Sigmoid colon (tissue), 7 donors: ENCODE data around the gene SLC37A4. TPM values are rescaled to one million over a fixed set of nuclear protein-coding genes. Genes with fewer than 3 reads are reported as not detected.

Experiments
- DNase-seq: peaks from one replicate; pipeline ENCODE4 v3.0.0-alpha.2; 2019
- H3K27ac ChIP-seq, 4 donors: fragments of 200-600 bp; sonication (generic); one replicate each; pipeline ENCODE4 v1.5.1; 2016 to 2019; ENCODE audit warnings: mild to moderate bottlenecking in 1 of 4
- H3K27me3 ChIP-seq, 3 donors: fragments of 200-600 bp; sonication (generic); one replicate each; pipeline ENCODE4 v1.5.1; 2019; ENCODE audit warnings: mild to moderate bottlenecking in 1 of 3
- H3K36me3 ChIP-seq, 4 donors: fragments of 200-600 bp; sonication (generic); one replicate each; pipeline ENCODE4 v1.5.1; 2016 to 2019
- H3K4me1 ChIP-seq, 4 donors: fragments of 200-600 bp; sonication (generic); one replicate each; pipeline ENCODE4 v1.5.1; 2017 to 2019
- H3K4me3 ChIP-seq, 4 donors: fragments of 200-600 bp; sonication (generic); one replicate each; pipeline ENCODE4 v1.5.1; 2017 to 2019; ENCODE audit warnings: mild to moderate bottlenecking in 2 of 4, moderate library complexity in 1 of 4
- H3K9me3 ChIP-seq, 4 donors: fragments of 200-600 bp in 3 of 4; sonication (generic) in 3 of 4; one replicate each; pipeline versions ENCODE4 v1.5.1 to v1.6.1; 2013 to 2019
- CTCF ChIP-seq, 4 experiments: fragments of 450-650 bp in 3 of 4; fragments of 200-600 bp in 1 of 4; IDR thresholded peaks; one replicate each; pipeline ENCODE4 v1.5.1; 2016 to 2019; ENCODE audit warnings: antibody characterized with exemption in 4 of 4, mild to moderate bottlenecking in 3 of 4, moderate library complexity in 2 of 4
- EP300 ChIP-seq, 4 donors: sonication (generic); formaldehyde crosslinking; IDR thresholded peaks; one replicate each; pipeline ENCODE4 v1.6.1; 2017; ENCODE audit warnings: antibody characterized with exemption in 4 of 4
- POLR2A ChIP-seq, 2 donors: fragments of 450-650 bp; IDR thresholded peaks; one replicate each; pipeline ENCODE4 v1.6.1; 2016; ENCODE audit warnings: antibody characterized with exemption in 2 of 2, mild to moderate bottlenecking in 2 of 2, moderate library complexity in 2 of 2
- POLR2AphosphoS5 ChIP-seq, 4 donors: sonication (generic); formaldehyde crosslinking; IDR thresholded peaks; one replicate each; pipeline ENCODE4 v1.6.1; 2017; ENCODE audit warnings: antibody characterized with exemption in 4 of 4
- WGBS, 2 donors: extraction: QIAGEN DNeasy Blood & Tissue Kit; methylation state at CpG; one replicate each; pipeline ENCODE4 v1.1.7; 2013; 5-methylcytosine and 5-hydroxymethylcytosine counted together
- intact Hi-C: fragments of 100-400 bp; cut with DNase I; formaldehyde crosslinking; loops from one replicate; pipeline ENCODE4 v1.15.1; 2023
- polyA plus RNA-seq, 3 donors: library from polyadenylated mRNA; stranded (reverse); fragments of 200-250 nt; gene quantifications; one replicate each; pipeline ENCODE4 v1.2.3, GENCODE V29; 2013
- total RNA-seq, 4 donors: library from RNA; depleted of rRNA; stranded (reverse); fragments of >200 nt; gene quantifications; one replicate each; pipeline ENCODE4 v1.1.0, GENCODE V29; 2016
- donor health status: healthy with polysubstance abuse.
- donor health status: Bipolar disorder and iron deficiency.
- donor health status: healthy.

Gene SLC37A4
- total and polyA plus RNA-seq, 7 donors: 8.0 to 31.5 (median 11.1) TPM

DNA sequence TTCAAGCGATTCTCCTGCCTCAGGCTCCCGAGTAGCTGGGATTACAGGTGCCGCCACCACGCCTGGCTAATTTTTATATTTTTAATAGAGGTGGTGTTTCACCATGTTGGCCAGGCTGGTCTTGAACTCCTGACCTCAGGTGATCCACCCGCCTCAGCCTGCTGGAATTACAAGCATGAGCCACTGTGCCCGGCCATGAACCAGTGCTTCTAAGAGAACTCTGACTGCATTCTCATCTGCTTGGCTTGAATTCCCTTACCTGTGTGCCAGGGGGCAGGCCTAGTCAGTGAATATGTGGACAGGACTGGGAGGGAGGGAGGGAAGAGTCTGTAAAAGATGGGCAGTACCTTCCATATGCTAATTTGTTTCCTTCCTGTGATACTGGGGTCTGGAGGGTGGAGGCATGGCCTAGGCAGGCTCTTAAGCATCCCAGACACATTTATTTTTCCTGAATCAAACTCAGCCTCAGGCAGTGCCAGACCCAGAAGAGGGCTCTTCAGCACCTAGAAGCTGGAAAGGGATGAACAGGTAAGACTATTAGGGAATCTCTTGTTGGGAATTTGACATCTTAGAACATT lies 19.1 kb downstream of the SLC37A4 start:
- Histone ChIP-seq H3K27me3 (no peaks in the 10 kb centered on the region), H3K4me3 (no peak overlapping the region), H3K9me3 (no peaks in the 10 kb centered on the region), H3K36me3 (peaks cover 33 to 90% (median 63%) of the 10 kb centered on the region in 4 donors), H3K27ac (no peak overlapping the region), H3K4me1 (peaks cover 0 to 12% (median 9%) of the 10 kb centered on the region in 4 donors)
- intact Hi-C loops: no loop called here
- DNase-seq: peak; percentile 50
- TF ChIP-seq CTCF (IDR thresholded peaks at IDR 0.05) (no peak), POLR2A (IDR thresholded peaks at IDR 0.05) (no peak), POLR2AphosphoS5 (IDR thresholded peaks at IDR 0.05) (no peak), EP300 (IDR thresholded peaks at IDR 0.05) (no peak)
- WGBS, 2 donors: 86 to 91% methylated on average over 6 of the region's 6 CpGs

DNA sequence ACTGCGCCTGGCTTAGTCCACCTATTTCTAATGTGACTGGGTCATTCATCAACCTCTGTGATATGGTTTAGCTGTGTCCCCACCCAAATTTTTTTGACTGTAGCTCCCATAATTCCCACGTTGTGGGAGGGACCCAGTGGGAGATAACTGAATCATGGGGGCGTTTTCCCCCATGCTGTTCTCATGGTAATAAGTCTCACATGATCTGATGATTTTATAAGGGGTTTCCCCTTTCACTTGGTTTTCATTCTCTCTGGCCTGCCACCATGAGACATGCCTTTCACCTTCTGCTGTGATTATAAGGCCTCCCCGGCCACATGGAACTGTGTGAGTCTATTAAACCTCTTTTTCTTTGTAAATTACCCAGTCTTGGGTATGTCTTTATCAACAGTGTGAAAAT lies 24.0 kb downstream of the SLC37A4 start:
- no peaks in the 10 kb centered on the region for H3K4me1 ChIP-seq
- peak; percentile 12 for DNase-seq
- TF ChIP-seq POLR2AphosphoS5 (IDR thresholded peaks at IDR 0.05): no peak
- TF ChIP-seq EP300 (IDR thresholded peaks at IDR 0.05): no peak
- TF ChIP-seq CTCF (IDR thresholded peaks at IDR 0.05): no peak
- no peak for TF ChIP-seq POLR2A (IDR thresholded peaks at IDR 0.05)
- 89 to 91% methylated on average over 4 of the region's 4 CpGs for WGBS, 2 donors
- no peak overlapping the region for H3K27ac ChIP-seq
- intact Hi-C loops: no loop called here
- H3K9me3 ChIP-seq: no peaks in the 10 kb centered on the region
- no peaks in the 10 kb centered on the region for H3K27me3 ChIP-seq
- peaks cover 12 to 84% (median 36%) of the 10 kb centered on the region in 4 donors for H3K36me3 ChIP-seq
- H3K4me3 ChIP-seq: no peak overlapping the region

DNA sequence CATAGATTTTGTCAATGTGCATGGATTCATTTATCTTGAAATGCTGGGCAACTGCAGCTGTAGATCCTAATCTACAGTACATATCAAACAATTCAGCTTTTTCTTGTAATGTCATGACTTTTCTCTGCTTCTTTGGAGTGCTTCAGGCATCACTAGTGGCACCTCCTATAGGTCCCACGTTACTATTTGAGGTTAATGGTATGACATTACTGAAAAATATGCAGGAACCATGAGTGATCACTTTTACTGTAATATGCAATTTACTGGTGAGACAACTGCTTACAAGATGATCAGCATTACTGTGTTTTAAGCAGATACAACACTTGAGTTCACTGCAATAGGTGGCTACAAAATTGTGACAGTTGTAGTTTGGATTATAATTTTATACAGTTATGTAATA lies 29.8 kb downstream of the SLC37A4 start:
- 67 to 70% methylated on average over 1 of the region's 1 CpG for WGBS, 2 donors
- Histone ChIP-seq H3K4me3 (no peak overlapping the region), H3K27ac (no peak overlapping the region), H3K9me3 (no peaks in the 10 kb centered on the region), H3K4me1 (peaks cover 0 to 31% (median 19%) of the 10 kb centered on the region in 4 donors), H3K36me3 (peaks cover 6 to 61% (median 19%) of the 10 kb centered on the region in 4 donors), H3K27me3 (no peaks in the 10 kb centered on the region)
- no peak for TF ChIP-seq POLR2A (IDR thresholded peaks at IDR 0.05)
- TF ChIP-seq POLR2AphosphoS5 (IDR thresholded peaks at IDR 0.05): no peak
- TF ChIP-seq EP300 (IDR thresholded peaks at IDR 0.05): no peak
- no peak for TF ChIP-seq CTCF (IDR thresholded peaks at IDR 0.05)
- DNase-seq: no peak
- intact Hi-C loops: no loop called here

GRCh38 chr11:118998822-118999221 lies 31.9 kb downstream of the SLC37A4 start:
- H3K4me3 ChIP-seq: peak overlapping the region; percentile 62 to 96 (median 84)
- no peak for DNase-seq
- TF ChIP-seq POLR2A (IDR thresholded peaks at IDR 0.05) (no peak), CTCF (IDR thresholded peaks at IDR 0.05) (no peak), EP300 (IDR thresholded peaks at IDR 0.05) (no peak), POLR2AphosphoS5 (IDR thresholded peaks at IDR 0.05) (no peak)
- intact Hi-C loops: no loop called here
- WGBS, 2 donors: 57 to 70% methylated on average over 6 of the region's 6 CpGs
- peaks cover 0 to 44% (median 15%) of the 10 kb centered on the region in 4 donors for H3K36me3 ChIP-seq
- peaks cover 0 to 31% (median 19%) of the 10 kb centered on the region in 4 donors for H3K4me1 ChIP-seq
- H3K9me3 ChIP-seq: no peaks in the 10 kb centered on the region
- H3K27me3 ChIP-seq: no peaks in the 10 kb centered on the region
- H3K27ac ChIP-seq: peak overlapping the region; percentile 86 to 94 (median 90)

- no peak for DNase-seq
- H3K9me3 ChIP-seq: no peaks in the 10 kb centered on the region
- H3K4me3 ChIP-seq: peak overlapping the region; percentile 62 to 96 (median 84)
- H3K27ac ChIP-seq: peak overlapping the region; percentile 86 to 94 (median 90)
- peaks cover 0 to 40% (median 15%) of the 10 kb centered on the region in 4 donors for H3K36me3 ChIP-seq
- intact Hi-C loops: no loop called here
- TF ChIP-seq POLR2AphosphoS5 (IDR thresholded peaks at IDR 0.05) (no peak), CTCF (IDR thresholded peaks at IDR 0.05) (no peak), POLR2A (IDR thresholded peaks at IDR 0.05) (no peak), EP300 (IDR thresholded peaks at IDR 0.05) (no peak)
- no peaks in the 10 kb centered on the region for H3K27me3 ChIP-seq
- WGBS, 2 donors: 1 to 4% methylated on average over 19 of the region's 19 CpGs
- peaks cover 0 to 31% (median 19%) of the 10 kb centered on the region in 4 donors for H3K4me1 ChIP-seq
Observed at GRCh38 chr11:118998388-118998717, 32.3 kb downstream of the SLC37A4 start.
